Measurements from ENCODE around the gene ADAM17. TPM values are rescaled to one million over a fixed set of nuclear protein-coding genes. Genes with fewer than 3 reads are reported as not detected.

Gene ADAM17
- total RNA-seq, 4 donors from 2014 or later: 7.7 to 47.0 (median 27.7) TPM

DNA sequence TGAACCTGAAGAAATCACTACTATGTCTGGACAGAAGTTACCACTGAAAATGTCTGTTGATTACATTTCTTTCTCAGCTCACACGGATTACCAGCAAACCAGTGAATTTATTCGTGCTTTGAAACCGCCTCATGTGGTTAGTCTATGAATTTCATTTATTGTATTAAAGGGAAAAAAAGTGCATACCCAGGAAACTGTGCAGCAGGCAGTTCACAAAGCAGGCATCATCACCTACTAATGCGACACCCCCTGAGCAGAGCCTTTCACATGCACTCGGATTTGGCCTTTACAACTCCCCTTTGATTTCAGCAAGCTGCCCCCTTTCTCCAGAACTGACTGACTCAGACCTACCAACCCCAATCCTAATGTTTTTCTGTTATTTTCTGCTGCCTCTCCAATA, 112.1 kb downstream of the ADAM17 start:
- H3K27ac ChIP-seq: no peak overlapping the region
- no peaks in the 10 kb centered on the region for H3K9me3 ChIP-seq
- no peak overlapping the region for H3K4me3 ChIP-seq
- intact Hi-C loops (cut with DNase I; ENCODE audit: low total_unique reads): no loop called here
- DNase-seq: no peak
- no peaks in the 10 kb centered on the region for H3K27me3 ChIP-seq
- no peaks in the 10 kb centered on the region for H3K36me3 ChIP-seq
- TF ChIP-seq POLR2A (IDR thresholded peaks at IDR 0.05): no peak
- TF ChIP-seq, protein P1, sequence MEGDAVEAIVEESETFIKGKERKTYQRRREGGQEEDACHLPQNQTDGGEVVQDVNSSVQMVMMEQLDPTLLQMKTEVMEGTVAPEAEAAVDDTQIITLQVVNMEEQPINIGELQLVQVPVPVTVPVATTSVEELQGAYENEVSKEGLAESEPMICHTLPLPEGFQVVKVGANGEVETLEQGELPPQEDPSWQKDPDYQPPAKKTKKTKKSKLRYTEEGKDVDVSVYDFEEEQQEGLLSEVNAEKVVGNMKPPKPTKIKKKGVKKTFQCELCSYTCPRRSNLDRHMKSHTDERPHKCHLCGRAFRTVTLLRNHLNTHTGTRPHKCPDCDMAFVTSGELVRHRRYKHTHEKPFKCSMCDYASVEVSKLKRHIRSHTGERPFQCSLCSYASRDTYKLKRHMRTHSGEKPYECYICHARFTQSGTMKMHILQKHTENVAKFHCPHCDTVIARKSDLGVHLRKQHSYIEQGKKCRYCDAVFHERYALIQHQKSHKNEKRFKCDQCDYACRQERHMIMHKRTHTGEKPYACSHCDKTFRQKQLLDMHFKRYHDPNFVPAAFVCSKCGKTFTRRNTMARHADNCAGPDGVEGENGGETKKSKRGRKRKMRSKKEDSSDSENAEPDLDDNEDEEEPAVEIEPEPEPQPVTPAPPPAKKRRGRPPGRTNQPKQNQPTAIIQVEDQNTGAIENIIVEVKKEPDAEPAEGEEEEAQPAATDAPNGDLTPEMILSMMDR (IDR thresholded peaks at IDR 0.05): no peak
- no peaks in the 10 kb centered on the region for H3K4me1 ChIP-seq

GRCh38 chr2:9441556-9441955, 114.1 kb downstream of the ADAM17 start:
- intact Hi-C loops (cut with DNase I; ENCODE audit: low total_unique reads): no loop called here
- Histone ChIP-seq H3K9me3 (no peaks in the 10 kb centered on the region), H3K4me1 (no peaks in the 10 kb centered on the region), H3K27me3 (no peaks in the 10 kb centered on the region), H3K4me3 (no peak overlapping the region), H3K27ac (no peak overlapping the region), H3K36me3 (no peaks in the 10 kb centered on the region)
- DNase-seq: no peak
- TF ChIP-seq, protein P1 (IDR thresholded peaks at IDR 0.05): no peak
- TF ChIP-seq POLR2A (IDR thresholded peaks at IDR 0.05): no peak

DNA sequence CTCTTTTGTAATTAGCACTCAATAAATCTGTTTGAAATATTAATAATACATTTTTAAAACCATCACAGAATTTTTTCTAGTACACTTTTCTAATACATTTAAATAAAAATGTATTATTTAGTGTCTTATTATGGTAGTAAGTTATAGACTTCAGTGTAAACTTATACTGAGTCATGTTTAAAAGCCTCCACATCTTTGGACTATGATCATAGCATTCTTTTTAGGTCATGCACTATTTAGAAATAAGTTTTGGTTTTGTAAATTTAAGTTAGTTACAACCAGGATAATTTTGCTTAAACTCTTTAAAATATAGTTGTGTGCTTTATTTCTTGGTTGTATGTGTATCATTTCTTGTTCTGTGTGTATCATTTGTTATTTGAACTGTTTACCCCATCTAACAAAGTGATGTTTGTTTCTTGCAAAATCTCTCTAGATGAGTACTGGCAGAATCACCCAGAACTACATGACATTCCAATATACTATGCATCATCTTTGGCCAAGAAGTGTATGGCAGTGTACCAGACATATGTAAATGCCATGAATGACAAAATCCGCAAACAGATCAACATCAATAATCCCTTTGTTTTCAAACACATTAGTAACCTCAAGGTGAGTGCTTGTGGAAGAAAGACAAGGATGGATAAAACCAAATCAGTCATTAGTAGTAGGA, 115.4 kb downstream of the ADAM17 start:
- no peaks in the 10 kb centered on the region for H3K36me3 ChIP-seq
- H3K4me1 ChIP-seq: no peaks in the 10 kb centered on the region
- intact Hi-C loops (cut with DNase I; ENCODE audit: low total_unique reads): no loop called here
- no peak for DNase-seq
- TF ChIP-seq POLR2A (IDR thresholded peaks at IDR 0.05): no peak
- TF ChIP-seq, protein P1 (IDR thresholded peaks at IDR 0.05): no peak
- H3K9me3 ChIP-seq: no peaks in the 10 kb centered on the region
- no peak overlapping the region for H3K27ac ChIP-seq
- H3K4me3 ChIP-seq: no peak overlapping the region
- H3K27me3 ChIP-seq: no peaks in the 10 kb centered on the region

GRCh38 chr2:9439536-9439935, 116.1 kb downstream of the ADAM17 start:
- H3K27me3 ChIP-seq: no peaks in the 10 kb centered on the region
- intact Hi-C loops (cut with DNase I; ENCODE audit: low total_unique reads): no loop called here
- TF ChIP-seq, protein P1 (IDR thresholded peaks at IDR 0.05): no peak
- no peak for TF ChIP-seq POLR2A (IDR thresholded peaks at IDR 0.05)
- H3K9me3 ChIP-seq: no peaks in the 10 kb centered on the region
- H3K27ac ChIP-seq: no peak overlapping the region
- no peaks in the 10 kb centered on the region for H3K36me3 ChIP-seq
- DNase-seq: no peak
- H3K4me3 ChIP-seq: no peak overlapping the region
- H3K4me1 ChIP-seq: no peaks in the 10 kb centered on the region

Other genes starting within 250 kb of the ADAM17 start
- 100 to 1,000 TPM in 1 of 4 donors, 10 to 100 TPM in 3; 32.0 to 106 (median 45.1) TPM for gene ITGB1BP1, start 132.3 kb downstream of the ADAM17 start, total RNA-seq
- 10 to 100 TPM in 3 of 4 donors, 1 to 10 TPM in 1; 7.2 to 45.2 (median 30.3) TPM for gene CPSF3, start 132.2 kb downstream of the ADAM17 start, total RNA-seq
- 10 to 100 TPM; 32.4 to 59.1 (median 38.1) TPM for gene IAH1, start 81.3 kb downstream of the ADAM17 start, total RNA-seq
- 100 to 1,000 TPM; 155 to 275 (median 254) TPM for gene YWHAQ, start 75.2 kb upstream of the ADAM17 start, total RNA-seq